ENCODE measurements around the gene STK32C.

STK32C gene

GRCh38 chr10:132201111-132201969 is 106.4 kb downstream of the STK32C start:
- DNase-seq (ENCODE audit: low read depth in 1 of 2, low spot score in 1 of 2), result no peak
- no peak for TF ChIP-seq REST (IDR thresholded peaks at IDR 0.05; ENCODE audit: insufficient replicate concordance, low read depth)
- TF ChIP-seq CTCF (IDR thresholded peaks at IDR 0.05; ENCODE audit: insufficient read depth, low read length), result no peak
- no peak for TF ChIP-seq GABPA (IDR thresholded peaks at IDR 0.05; ENCODE audit: low read depth)
- TF ChIP-seq POLR2AphosphoS5 (IDR thresholded peaks at IDR 0.05; ENCODE audit: low read depth), result no peak
- TF ChIP-seq SPI1 (IDR thresholded peaks at IDR 0.05; ENCODE audit: borderline replicate concordance, low read depth), result no peak
- H3K27ac ChIP-seq (replicated peaks), result no peak overlapping the region
- H3K4me3 ChIP-seq (replicated peaks; ENCODE audit: insufficient read depth, low read length), result no peak overlapping the region
- no peaks in the 10 kb centered on the region for H3K27me3 ChIP-seq (ENCODE audit: insufficient read depth, poor library complexity, severe bottlenecking)

GRCh38 chr10:132200344-132201110 is 107.2 kb downstream of the STK32C start:
- DNase-seq (ENCODE audit: low read depth in 1 of 2, low spot score in 1 of 2), result no peak
- Histone ChIP-seq H3K27me3 (ENCODE audit: insufficient read depth, poor library complexity, severe bottlenecking) (no peaks in the 10 kb centered on the region), H3K4me3 (replicated peaks; ENCODE audit: insufficient read depth, low read length) (no peak overlapping the region), H3K27ac (replicated peaks) (no peak overlapping the region)
- TF ChIP-seq GABPA (IDR thresholded peaks at IDR 0.05; ENCODE audit: low read depth) (no peak), CTCF (IDR thresholded peaks at IDR 0.05; ENCODE audit: insufficient read depth, low read length) (no peak), POLR2AphosphoS5 (IDR thresholded peaks at IDR 0.05; ENCODE audit: low read depth) (no peak), SPI1 (IDR thresholded peaks at IDR 0.05; ENCODE audit: borderline replicate concordance, low read depth) (no peak), REST (IDR thresholded peaks at IDR 0.05; ENCODE audit: insufficient replicate concordance, low read depth) (no peak)

GRCh38 chr10:132199854-132200311 is 107.9 kb downstream of the STK32C start:
- no peak for TF ChIP-seq SPI1 (IDR thresholded peaks at IDR 0.05; ENCODE audit: borderline replicate concordance, low read depth)
- TF ChIP-seq CTCF (IDR thresholded peaks at IDR 0.05; ENCODE audit: insufficient read depth, low read length), result no peak
- no peak for TF ChIP-seq REST (IDR thresholded peaks at IDR 0.05; ENCODE audit: insufficient replicate concordance, low read depth)
- no peak for TF ChIP-seq GABPA (IDR thresholded peaks at IDR 0.05; ENCODE audit: low read depth)
- TF ChIP-seq POLR2AphosphoS5 (IDR thresholded peaks at IDR 0.05; ENCODE audit: low read depth), result no peak
- DNase-seq (ENCODE audit: low read depth in 1 of 2, low spot score in 1 of 2), result no peak
- Histone ChIP-seq H3K27ac (replicated peaks) (no peak overlapping the region), H3K27me3 (ENCODE audit: insufficient read depth, poor library complexity, severe bottlenecking) (no peaks in the 10 kb centered on the region), H3K4me3 (replicated peaks; ENCODE audit: insufficient read depth, low read length) (no peak overlapping the region)
